B cell (primary cell): Measurements from ENCODE around the gene MVD. TPM values are rescaled to one million over a fixed set of nuclear protein-coding genes. Genes with fewer than 3 reads are reported as not detected.

Experiments used
- ATAC-seq: fragments of 200-7000 bp; cut with Tn5 transposase; one replicate; pipeline ENCODE4 v1.10.0; 2021; ENCODE audit warnings: low read depth, mild to moderate bottlenecking, moderate number of reproducible peaks, moderate library complexity
- CTCF ChIA-PET: fragments of 350-600 bp; sonication (Branson Sonifier 250); formaldehyde crosslinking; loops from one replicate; lab custom pipeline; 2021; ENCODE audit warnings: antibody characterized with exemption, inconsistent platforms; lab: Charles Lee
- POLR2A ChIA-PET: fragments of 350-600 bp; sonication (Branson Sonifier 250); formaldehyde crosslinking; loops from one replicate; lab custom pipeline; 2021; ENCODE audit warnings: antibody characterized with exemption; lab: Charles Lee
- DNase-seq: peaks from one replicate; pipeline ENCODE4 v3.0.0; 2013
- H2AFZ ChIP-seq: 2 replicates; pipeline ENCODE4 v1.6.1; 2012; ENCODE audit warnings: mild to moderate bottlenecking, low read depth, low read length; ENCODE audit not compliant: insufficient read depth, poor library complexity, severe bottlenecking
- H3K27ac ChIP-seq, 2 donors: 1 replicate in 1 of 2; 2 replicates in 1 of 2; pipeline ENCODE4 v1.5.1; 2012 to 2013; ENCODE audit warnings: low read length in 2 of 2, mild to moderate bottlenecking in 2 of 2, moderate library complexity in 1 of 2
- H3K27me3 ChIP-seq, 4 experiments: fragments of 200-600 bp in 1 of 4; sonication (generic) in 1 of 4; replicated peaks in 1 of 4; 1 replicate in 2 of 4; 2 replicates in 2 of 4; pipeline versions ENCODE4 v1.6.1 to v1.7.0; 2013 to 2016; ENCODE audit warnings: low read length in 3 of 4, mild to moderate bottlenecking in 2 of 4, mixed read lengths in 1 of 4, moderate library complexity in 1 of 4; ENCODE audit not compliant: insufficient read depth in 4 of 4, control insufficient read depth in 3 of 4; ENCODE audit errors: control extremely low read depth in 1 of 4
- H3K36me3 ChIP-seq, 2 experiments: replicated peaks in 1 of 2; 1 replicate in 1 of 2; 2 replicates in 1 of 2; pipeline versions ENCODE4 v1.6.1 to v1.7.1; 2013; ENCODE audit warnings: low read length in 1 of 2; ENCODE audit not compliant: insufficient read depth in 2 of 2, control insufficient read depth in 1 of 2; ENCODE audit errors: control extremely low read depth in 1 of 2, extremely low read depth in 1 of 2
- H3K4me1 ChIP-seq, 2 donors: fragments of 200-600 bp in 1 of 2; sonication (generic) in 1 of 2; 1 replicate in 1 of 2; 2 replicates in 1 of 2; pipeline versions ENCODE4 v1.5.1 to v1.6.1; 2013 to 2017; ENCODE audit warnings: low read length in 2 of 2; ENCODE audit not compliant: control insufficient read depth in 2 of 2, insufficient read depth in 2 of 2
- H3K4me2 ChIP-seq: replicated peaks from 2 replicates; pipeline ENCODE3; 2012; ENCODE audit warnings: mild to moderate bottlenecking, low read depth, low read length; ENCODE audit not compliant: poor library complexity, severe bottlenecking
- H3K4me3 ChIP-seq, 5 experiments: fragments of 200-600 bp in 1 of 5; sonication (generic) in 1 of 5; 1 replicate in 3 of 5; 2 replicates in 2 of 5; pipeline versions ENCODE4 v1.5.1 to v1.7.0; 2011 to 2016; ENCODE audit warnings: low read length in 4 of 5, mild to moderate bottlenecking in 4 of 5, low read depth in 2 of 5, control low read depth in 1 of 5, moderate library complexity in 1 of 5; ENCODE audit not compliant: insufficient read depth in 1 of 5; ENCODE audit errors: control extremely low read depth in 1 of 5, extremely low read depth in 1 of 5
- H3K79me2 ChIP-seq: fragments of 200-600 bp; sonication (generic); one replicate; pipeline ENCODE4 v1.6.0; 2016; ENCODE audit warnings: low read length; ENCODE audit not compliant: control insufficient read depth, insufficient read depth
- H3K9ac ChIP-seq: fragments of 200-600 bp; sonication (generic); 2 replicates; pipeline ENCODE4 v1.6.1; 2017; ENCODE audit warnings: mild to moderate bottlenecking, low read length, moderate library complexity
- H3K9me3 ChIP-seq, 3 donors: one replicate each; pipeline versions ENCODE4 v1.6.1 to v1.7.1; 2013; ENCODE audit warnings: low read length in 2 of 3; ENCODE audit not compliant: control insufficient read depth in 2 of 3, insufficient read depth in 1 of 3; ENCODE audit errors: control extremely low read depth in 1 of 3
- H4K20me1 ChIP-seq: 2 replicates; pipeline ENCODE4 v1.6.0; 2012; ENCODE audit warnings: mild to moderate bottlenecking, low read length; ENCODE audit not compliant: insufficient read depth, control insufficient read depth, poor library complexity, severe bottlenecking
- H3K27ac Mint-ChIP-seq: one replicate; pipeline ENCODE4 v1.8.0; 2021; ENCODE audit warnings: mixed read lengths
- H3K27me3 Mint-ChIP-seq: one replicate; pipeline ENCODE4 v1.8.0; 2021; ENCODE audit warnings: mixed read lengths
- H3K4me1 Mint-ChIP-seq: one replicate; pipeline ENCODE4 v1.8.0; 2021; ENCODE audit warnings: mixed read lengths
- H3K4me3 Mint-ChIP-seq: one replicate; pipeline ENCODE4 v1.8.0; 2021; ENCODE audit warnings: mixed read lengths
- H3K9me3 Mint-ChIP-seq: one replicate; pipeline ENCODE4 v1.8.0; 2022; ENCODE audit warnings: mixed read lengths; ENCODE audit not compliant: insufficient read depth
- CTCF ChIP-seq: fragments of 200-600 bp; IDR thresholded peaks from one replicate; pipeline ENCODE4 v1.8.0; 2022; ENCODE audit warnings: antibody characterized with exemption, mild to moderate bottlenecking
- EZH2 ChIP-seq: IDR thresholded peaks from 2 replicates; pipeline ENCODE4 v1.6.1; 2012; ENCODE audit warnings: borderline replicate concordance, low read depth, mild to moderate bottlenecking, moderate library complexity, low read length; ENCODE audit not compliant: insufficient read depth, poor library complexity, severe bottlenecking
- WGBS: methylation state at CpG from one replicate; pipeline ENCODE4 v1.1.5; 2013; ENCODE audit warnings: missing lambda C conversion rate; ENCODE audit not compliant: insufficient coverage; 5-methylcytosine and 5-hydroxymethylcytosine counted together
- intact Hi-C: fragments of 100-400 bp; cut with micrococcal nuclease; formaldehyde crosslinking; loops from one replicate; pipeline ENCODE4 v1.10.0; 2022
- polyA plus RNA-seq: library from polyadenylated mRNA; depleted of rRNA; stranded (reverse); fragments of >200 nt; gene quantifications from 2 replicates; pipeline ENCODE4 v1.2.3, GENCODE V29; 2012
- total RNA-seq, 2 donors: library from RNA; stranded (reverse); fragments of 120-200 nt in 1 of 2; gene quantifications; 1 replicate in 1 of 2; 2 replicates in 1 of 2; pipeline versions ENCODE4 v1.2.3 to v1.2.4, GENCODE V29; 2013 to 2022

The MVD gene
- total and polyA plus RNA-seq, 2 donors (not counting 1 experiment from before 2014, with no cell fraction given) = 40.9 to 95.4 TPM

DNA sequence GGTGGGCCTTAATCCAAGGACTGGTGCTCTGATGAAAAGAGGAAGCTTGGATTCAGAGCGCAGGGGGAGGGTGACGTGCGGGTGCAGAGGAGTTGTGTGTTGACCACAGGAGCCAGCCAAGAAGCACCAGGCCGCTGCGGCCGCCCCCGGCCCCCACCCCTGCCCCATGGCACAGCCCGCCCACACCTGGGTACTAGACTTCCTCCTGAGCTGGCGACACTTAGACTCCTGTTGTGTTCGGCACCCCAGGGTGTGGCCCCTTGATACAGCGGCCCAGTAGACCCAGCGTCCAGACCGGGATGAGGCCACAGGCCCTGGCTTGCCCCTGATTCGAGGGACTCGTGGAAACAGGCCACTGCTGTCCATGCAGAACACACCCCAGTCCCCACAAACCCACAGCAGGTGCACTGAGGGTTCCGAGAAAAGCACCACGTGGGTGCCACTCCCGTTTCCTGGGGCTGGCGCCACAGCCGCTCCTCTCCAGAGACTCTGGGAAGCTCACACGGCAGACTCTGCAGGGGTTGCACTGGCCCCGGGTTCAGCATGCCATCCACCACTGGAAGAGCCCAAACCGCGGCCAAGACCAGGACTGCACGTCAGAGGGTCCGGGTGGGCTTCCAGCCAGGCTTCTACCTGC is 29.2 kb upstream of the MVD start:
- peak overlapping the region; percentile 23 for H3K9ac ChIP-seq
- ChIA-PET POLR2A (interaction anchor here (1.4 to 1.7 kb wide), 2 partner anchors 9 to 10 kb away, joined by 8 to 9 read pairs; no protein-coding TSS in a partner anchor), CTCF (interaction anchor here (1.3 kb wide), 1 partner anchor 45 kb away, joined by 4 read pairs; no protein-coding TSS in a partner anchor)
- TF ChIP-seq EZH2 (no peak), CTCF (no peak)
- H3K27me3 Mint-ChIP-seq = no peaks in the 10 kb centered on the region
- H3K27ac Mint-ChIP-seq = peak overlapping the region; percentile 76
- H3K4me3 Mint-ChIP-seq = peak overlapping the region; percentile 69
- no peak overlapping the region for H3K27ac ChIP-seq
- peaks cover 27% of the 10 kb centered on the region for H3K4me1 Mint-ChIP-seq
- no peaks in the 10 kb centered on the region for H3K27me3 ChIP-seq
- H2AFZ ChIP-seq = no peak overlapping the region
- H3K4me3 ChIP-seq = peak overlapping the region in 1 of 5 experiments; percentile 12
- DNase-seq (peak; percentile 58), ATAC-seq (peak; percentile 58)
- peaks cover 6% of the 10 kb centered on the region for H3K79me2 ChIP-seq
- H4K20me1 ChIP-seq = peaks cover 13% of the 10 kb centered on the region
- no peaks in the 10 kb centered on the region for H3K9me3 Mint-ChIP-seq
- WGBS = 16% methylated on average over 26 of the region's 26 CpGs
- peaks cover 20 to 39% of the 10 kb centered on the region in 2 donors for H3K4me1 ChIP-seq
- peak overlapping the region; percentile 73 for H3K4me2 ChIP-seq
- intact Hi-C loops = no loop called here
- H3K9me3 ChIP-seq = peaks cover 0 to 4% (median 0%) of the 10 kb centered on the region in 3 donors
- peaks cover 0 to 21% of the 10 kb centered on the region in 2 experiments for H3K36me3 ChIP-seq
